ENCODE data around the gene ALB. TPM values are rescaled to one million over a fixed set of nuclear protein-coding genes. Genes with fewer than 3 reads are reported as not detected.

ALB gene
- polyA plus RNA-seq, 1 donor: 20.3 TPM

DNA sequence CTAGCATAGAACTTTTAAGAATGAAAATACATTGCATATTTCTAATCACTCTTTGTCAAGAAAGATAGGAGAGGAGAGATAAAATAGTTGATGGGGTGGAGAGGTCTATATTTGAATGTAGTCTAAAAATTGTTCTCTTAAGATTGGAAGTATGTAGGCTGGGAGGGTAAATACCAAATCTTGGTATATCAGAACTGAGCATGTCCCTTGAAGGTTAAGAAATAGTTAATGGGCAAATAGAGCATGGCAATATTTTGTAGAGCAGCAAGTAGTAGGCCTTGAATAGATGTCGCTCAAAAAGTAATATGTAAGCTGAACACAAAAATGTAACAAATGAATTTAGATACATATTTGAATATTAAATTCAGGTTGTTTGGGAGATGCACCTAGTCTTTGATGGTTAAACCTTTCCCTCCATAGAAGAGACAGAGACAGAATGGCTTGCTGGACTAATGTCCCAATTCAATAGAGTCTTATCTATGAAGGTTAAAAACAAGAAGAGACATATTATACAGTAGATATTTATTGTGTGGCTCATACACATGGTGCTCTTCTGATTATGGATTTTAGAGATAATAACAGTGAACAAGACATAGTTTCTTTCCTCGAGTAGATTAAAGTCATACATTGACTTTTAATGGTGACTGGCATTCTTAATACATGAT, 12.5 kb downstream of the ALB start:
- no peaks in the 10 kb centered on the region for H3K36me3 ChIP-seq (ENCODE audit: control insufficient read depth, insufficient read depth, low read length)
- DNase-seq: no peak
- no peak overlapping the region for H3K27ac ChIP-seq (ENCODE audit: low read length)
- no peak overlapping the region for H3K4me3 ChIP-seq (ENCODE audit: low read length)
- H3K9me3 ChIP-seq (ENCODE audit: control insufficient read depth, low read depth, low read length): no peaks in the 10 kb centered on the region
- WGBS (ENCODE audit: insufficient coverage, low lambda C conversion rate): 100% methylated on average over 1 of the region's 2 CpGs
- no peaks in the 10 kb centered on the region for H3K4me1 ChIP-seq (ENCODE audit: control insufficient read depth, insufficient read depth, low read length)
- H3K27me3 ChIP-seq (ENCODE audit: control insufficient read depth, insufficient read depth, low read length): no peaks in the 10 kb centered on the region

DNA sequence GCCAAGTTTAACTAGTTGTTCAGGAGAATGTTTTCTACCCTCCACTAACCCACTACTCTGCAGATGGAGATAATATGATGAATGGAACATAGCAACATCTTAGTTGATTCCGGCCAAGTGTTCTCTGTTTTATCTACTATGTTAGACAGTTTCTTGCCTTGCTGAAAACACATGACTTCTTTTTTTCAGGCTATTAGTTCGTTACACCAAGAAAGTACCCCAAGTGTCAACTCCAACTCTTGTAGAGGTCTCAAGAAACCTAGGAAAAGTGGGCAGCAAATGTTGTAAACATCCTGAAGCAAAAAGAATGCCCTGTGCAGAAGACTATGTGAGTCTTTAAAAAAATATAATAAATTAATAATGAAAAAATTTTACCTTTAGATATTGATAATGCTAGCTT, 13.3 kb downstream of the ALB start:
- no CpG with 5 or more reads among the region's 2 CpGs for WGBS (ENCODE audit: insufficient coverage, low lambda C conversion rate)
- Histone ChIP-seq H3K9me3 (ENCODE audit: control insufficient read depth, low read depth, low read length) (no peaks in the 10 kb centered on the region), H3K4me1 (ENCODE audit: control insufficient read depth, insufficient read depth, low read length) (no peaks in the 10 kb centered on the region), H3K36me3 (ENCODE audit: control insufficient read depth, insufficient read depth, low read length) (no peaks in the 10 kb centered on the region), H3K4me3 (ENCODE audit: low read length) (no peak overlapping the region), H3K27me3 (ENCODE audit: control insufficient read depth, insufficient read depth, low read length) (no peaks in the 10 kb centered on the region), H3K27ac (ENCODE audit: low read length) (no peak overlapping the region)
- DNase-seq: no peak

DNA sequence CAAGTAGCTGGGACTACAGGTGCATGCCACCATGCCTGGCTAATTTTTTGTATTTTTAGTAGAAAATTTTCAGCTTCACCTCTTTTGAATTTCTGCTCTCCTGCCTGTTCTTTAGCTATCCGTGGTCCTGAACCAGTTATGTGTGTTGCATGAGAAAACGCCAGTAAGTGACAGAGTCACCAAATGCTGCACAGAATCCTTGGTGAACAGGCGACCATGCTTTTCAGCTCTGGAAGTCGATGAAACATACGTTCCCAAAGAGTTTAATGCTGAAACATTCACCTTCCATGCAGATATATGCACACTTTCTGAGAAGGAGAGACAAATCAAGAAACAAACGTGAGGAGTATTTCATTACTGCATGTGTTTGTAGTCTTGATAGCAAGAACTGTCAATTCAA, 13.9 kb downstream of the ALB start:
- H3K4me3 ChIP-seq (ENCODE audit: low read length): no peak overlapping the region
- no peaks in the 10 kb centered on the region for H3K36me3 ChIP-seq (ENCODE audit: control insufficient read depth, insufficient read depth, low read length)
- WGBS (ENCODE audit: insufficient coverage, low lambda C conversion rate): no CpG with 5 or more reads among the region's 6 CpGs
- no peak for DNase-seq
- no peaks in the 10 kb centered on the region for H3K4me1 ChIP-seq (ENCODE audit: control insufficient read depth, insufficient read depth, low read length)
- no peak overlapping the region for H3K27ac ChIP-seq (ENCODE audit: low read length)
- H3K27me3 ChIP-seq (ENCODE audit: control insufficient read depth, insufficient read depth, low read length): no peaks in the 10 kb centered on the region
- H3K9me3 ChIP-seq (ENCODE audit: control insufficient read depth, low read depth, low read length): no peaks in the 10 kb centered on the region

DNA sequence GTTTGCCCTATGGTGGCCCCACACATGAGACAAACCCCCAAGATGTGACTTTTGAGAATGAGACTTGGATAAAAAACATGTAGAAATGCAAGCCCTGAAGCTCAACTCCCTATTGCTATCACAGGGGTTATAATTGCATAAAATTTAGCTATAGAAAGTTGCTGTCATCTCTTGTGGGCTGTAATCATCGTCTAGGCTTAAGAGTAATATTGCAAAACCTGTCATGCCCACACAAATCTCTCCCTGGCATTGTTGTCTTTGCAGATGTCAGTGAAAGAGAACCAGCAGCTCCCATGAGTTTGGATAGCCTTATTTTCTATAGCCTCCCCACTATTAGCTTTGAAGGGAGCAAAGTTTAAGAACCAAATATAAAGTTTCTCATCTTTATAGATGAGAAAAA, 14.6 kb downstream of the ALB start:
- Histone ChIP-seq H3K4me1 (ENCODE audit: control insufficient read depth, insufficient read depth, low read length) (no peaks in the 10 kb centered on the region), H3K9me3 (ENCODE audit: control insufficient read depth, low read depth, low read length) (no peaks in the 10 kb centered on the region), H3K4me3 (ENCODE audit: low read length) (no peak overlapping the region), H3K36me3 (ENCODE audit: control insufficient read depth, insufficient read depth, low read length) (no peaks in the 10 kb centered on the region), H3K27me3 (ENCODE audit: control insufficient read depth, insufficient read depth, low read length) (no peaks in the 10 kb centered on the region), H3K27ac (ENCODE audit: low read length) (no peak overlapping the region)
- no peak for DNase-seq
- WGBS (ENCODE audit: insufficient coverage, low lambda C conversion rate): no CpG with 5 or more reads among the region's 1 CpG

DNA sequence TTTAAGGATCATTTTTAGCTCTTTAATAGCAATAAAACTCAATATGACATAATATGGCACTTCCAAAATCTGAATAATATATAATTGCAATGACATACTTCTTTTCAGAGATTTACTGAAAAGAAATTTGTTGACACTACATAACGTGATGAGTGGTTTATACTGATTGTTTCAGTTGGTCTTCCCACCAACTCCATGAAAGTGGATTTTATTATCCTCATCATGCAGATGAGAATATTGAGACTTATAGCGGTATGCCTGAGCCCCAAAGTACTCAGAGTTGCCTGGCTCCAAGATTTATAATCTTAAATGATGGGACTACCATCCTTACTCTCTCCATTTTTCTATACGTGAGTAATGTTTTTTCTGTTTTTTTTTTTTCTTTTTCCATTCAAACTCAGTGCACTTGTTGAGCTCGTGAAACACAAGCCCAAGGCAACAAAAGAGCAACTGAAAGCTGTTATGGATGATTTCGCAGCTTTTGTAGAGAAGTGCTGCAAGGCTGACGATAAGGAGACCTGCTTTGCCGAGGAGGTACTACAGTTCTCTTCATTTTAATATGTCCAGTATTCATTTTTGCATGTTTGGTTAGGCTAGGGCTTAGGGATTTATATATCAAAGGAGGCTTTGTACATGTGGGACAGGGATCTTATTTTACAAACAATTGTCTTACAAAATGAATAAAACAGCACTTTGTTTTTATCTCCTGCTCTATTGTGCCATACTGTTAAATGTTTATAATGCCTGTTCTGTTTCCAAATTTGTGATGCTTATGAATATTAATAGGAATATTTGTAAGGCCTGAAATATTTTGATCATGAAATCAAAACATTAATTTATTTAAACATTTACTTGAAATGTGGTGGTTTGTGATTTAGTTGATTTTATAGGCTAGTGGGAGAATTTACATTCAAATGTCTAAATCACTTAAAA, 15.3 kb downstream of the ALB start:
- Histone ChIP-seq H3K4me1 (ENCODE audit: control insufficient read depth, insufficient read depth, low read length) (no peaks in the 10 kb centered on the region), H3K36me3 (ENCODE audit: control insufficient read depth, insufficient read depth, low read length) (no peaks in the 10 kb centered on the region), H3K9me3 (ENCODE audit: control insufficient read depth, low read depth, low read length) (no peaks in the 10 kb centered on the region), H3K27ac (ENCODE audit: low read length) (no peak overlapping the region), H3K27me3 (ENCODE audit: control insufficient read depth, insufficient read depth, low read length) (no peaks in the 10 kb centered on the region), H3K4me3 (ENCODE audit: low read length) (no peak overlapping the region)
- 63% methylated on average over 1 of the region's 7 CpGs for WGBS (ENCODE audit: insufficient coverage, low lambda C conversion rate)
- DNase-seq: no peak

DNA sequence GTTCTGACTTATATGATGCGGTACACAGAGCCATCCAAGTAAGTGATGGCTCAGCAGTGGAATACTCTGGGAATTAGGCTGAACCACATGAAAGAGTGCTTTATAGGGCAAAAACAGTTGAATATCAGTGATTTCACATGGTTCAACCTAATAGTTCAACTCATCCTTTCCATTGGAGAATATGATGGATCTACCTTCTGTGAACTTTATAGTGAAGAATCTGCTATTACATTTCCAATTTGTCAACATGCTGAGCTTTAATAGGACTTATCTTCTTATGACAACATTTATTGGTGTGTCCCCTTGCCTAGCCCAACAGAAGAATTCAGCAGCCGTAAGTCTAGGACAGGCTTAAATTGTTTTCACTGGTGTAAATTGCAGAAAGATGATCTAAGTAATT, 16.5 kb downstream of the ALB start:
- WGBS (ENCODE audit: insufficient coverage, low lambda C conversion rate): 80% methylated on average over 1 of the region's 2 CpGs
- Histone ChIP-seq H3K27me3 (ENCODE audit: control insufficient read depth, insufficient read depth, low read length) (no peaks in the 10 kb centered on the region), H3K36me3 (ENCODE audit: control insufficient read depth, insufficient read depth, low read length) (no peaks in the 10 kb centered on the region), H3K27ac (ENCODE audit: low read length) (no peak overlapping the region), H3K4me1 (ENCODE audit: control insufficient read depth, insufficient read depth, low read length) (no peaks in the 10 kb centered on the region), H3K9me3 (ENCODE audit: control insufficient read depth, low read depth, low read length) (no peaks in the 10 kb centered on the region), H3K4me3 (ENCODE audit: low read length) (no peak overlapping the region)
- no peak for DNase-seq

DNA sequence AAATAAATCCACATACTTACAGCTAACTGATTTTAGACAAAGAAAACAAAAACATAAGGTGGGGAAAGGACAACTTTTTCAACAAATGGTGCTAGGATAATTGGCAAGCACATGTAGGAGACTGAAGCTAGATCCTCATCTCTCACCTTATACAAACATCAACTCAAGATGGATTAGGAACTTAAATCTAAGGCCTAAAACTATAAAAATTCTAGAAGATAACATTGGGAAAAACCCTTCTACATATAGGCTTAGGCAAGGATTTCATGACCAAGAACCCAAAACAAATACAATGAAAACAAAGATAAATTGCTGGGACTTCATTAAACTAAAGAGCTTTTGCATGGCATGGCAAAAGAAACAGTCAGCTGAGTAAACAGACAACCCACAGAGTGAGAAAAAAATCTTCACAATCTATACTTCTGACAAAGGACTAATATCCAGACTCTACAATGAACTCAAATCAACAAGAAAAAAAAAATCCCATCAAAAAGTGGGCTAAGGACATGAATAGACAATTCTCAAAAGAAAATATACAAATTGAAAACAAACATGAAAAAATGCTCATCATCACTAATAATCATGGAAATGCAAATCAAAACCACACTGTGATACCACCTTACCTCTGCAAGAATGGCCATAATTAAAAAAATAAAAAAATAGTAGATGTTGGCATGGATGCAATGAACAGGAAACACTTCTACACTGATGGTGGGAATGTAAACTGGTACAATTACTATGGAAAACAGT, 17.8 kb downstream of the ALB start:
- Histone ChIP-seq H3K4me1 (ENCODE audit: control insufficient read depth, insufficient read depth, low read length) (no peaks in the 10 kb centered on the region), H3K9me3 (ENCODE audit: control insufficient read depth, low read depth, low read length) (no peaks in the 10 kb centered on the region), H3K27me3 (ENCODE audit: control insufficient read depth, insufficient read depth, low read length) (no peaks in the 10 kb centered on the region), H3K36me3 (ENCODE audit: control insufficient read depth, insufficient read depth, low read length) (no peaks in the 10 kb centered on the region), H3K4me3 (ENCODE audit: low read length) (no peak overlapping the region), H3K27ac (ENCODE audit: low read length) (no peak overlapping the region)
- no peak for DNase-seq

DNA sequence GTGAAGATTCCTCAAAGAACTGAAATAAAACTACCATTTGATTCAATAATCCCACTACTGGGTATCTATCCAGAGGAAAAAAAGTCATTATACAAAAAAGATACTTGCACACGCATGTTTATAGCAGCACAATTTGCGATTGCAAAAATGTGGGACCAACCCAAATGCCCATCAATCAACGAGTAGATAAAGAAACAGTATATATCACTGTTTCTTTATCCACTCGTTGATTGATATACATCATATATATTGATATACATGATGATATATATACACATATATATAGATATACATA, 18.3 kb downstream of the ALB start:
- no peaks in the 10 kb centered on the region for H3K4me1 ChIP-seq (ENCODE audit: control insufficient read depth, insufficient read depth, low read length)
- DNase-seq: no peak
- no peak overlapping the region for H3K4me3 ChIP-seq (ENCODE audit: low read length)
- H3K9me3 ChIP-seq (ENCODE audit: control insufficient read depth, low read depth, low read length): no peaks in the 10 kb centered on the region
- no peaks in the 10 kb centered on the region for H3K36me3 ChIP-seq (ENCODE audit: control insufficient read depth, insufficient read depth, low read length)
- WGBS (ENCODE audit: insufficient coverage, low lambda C conversion rate): 100% methylated on average over 2 of the region's 4 CpGs
- no peaks in the 10 kb centered on the region for H3K27me3 ChIP-seq (ENCODE audit: control insufficient read depth, insufficient read depth, low read length)
- H3K27ac ChIP-seq (ENCODE audit: low read length): no peak overlapping the region

DNA sequence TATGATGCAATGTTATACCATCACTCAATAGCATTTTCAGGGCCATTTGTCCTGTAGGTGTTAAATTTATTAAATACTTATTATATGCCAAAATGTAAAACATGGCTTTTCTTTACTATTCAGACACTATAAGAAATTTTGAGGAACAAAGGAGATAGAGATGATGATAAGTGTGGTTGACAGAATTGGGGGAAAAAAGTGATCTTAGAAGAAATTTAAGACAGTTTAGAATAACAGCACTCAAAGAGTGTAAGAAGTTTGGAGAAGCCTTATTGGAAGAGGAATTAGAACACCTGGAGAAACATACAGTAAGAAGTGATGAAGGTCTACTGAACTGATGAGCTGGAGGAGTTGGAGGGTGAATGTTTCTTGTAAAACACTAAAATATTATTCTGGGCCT, 19.1 kb downstream of the ALB start:
- no peaks in the 10 kb centered on the region for H3K9me3 ChIP-seq (ENCODE audit: control insufficient read depth, low read depth, low read length)
- H3K27me3 ChIP-seq (ENCODE audit: control insufficient read depth, insufficient read depth, low read length): no peaks in the 10 kb centered on the region
- H3K27ac ChIP-seq (ENCODE audit: low read length): no peak overlapping the region
- no peaks in the 10 kb centered on the region for H3K36me3 ChIP-seq (ENCODE audit: control insufficient read depth, insufficient read depth, low read length)
- no peak overlapping the region for H3K4me3 ChIP-seq (ENCODE audit: low read length)
- no peak for DNase-seq
- H3K4me1 ChIP-seq (ENCODE audit: control insufficient read depth, insufficient read depth, low read length): no peaks in the 10 kb centered on the region

DNA sequence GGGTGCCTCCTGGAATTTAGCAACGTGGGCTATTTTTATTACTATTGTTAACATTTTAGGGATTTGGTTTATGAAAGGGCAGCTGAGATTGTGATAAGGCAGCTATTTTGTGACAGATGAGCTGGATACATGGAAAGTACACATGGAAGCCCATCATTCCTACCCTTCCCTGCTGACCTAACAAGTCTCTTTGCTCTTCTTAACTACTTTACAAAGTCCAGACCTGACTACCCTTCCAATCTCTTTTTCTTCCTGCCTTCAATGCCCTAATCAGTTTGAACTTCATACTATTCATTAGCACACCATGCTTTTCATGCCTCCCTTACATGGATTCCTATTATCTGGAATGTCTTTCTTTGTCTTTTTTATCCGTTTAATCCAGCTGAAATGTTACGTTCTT, 22.6 kb downstream of the ALB start:
- Histone ChIP-seq H3K27ac (ENCODE audit: low read length) (no peak overlapping the region), H3K4me1 (ENCODE audit: control insufficient read depth, insufficient read depth, low read length) (peaks cover 2% of the 10 kb centered on the region), H3K27me3 (ENCODE audit: control insufficient read depth, insufficient read depth, low read length) (no peaks in the 10 kb centered on the region), H3K4me3 (ENCODE audit: low read length) (no peak overlapping the region), H3K9me3 (ENCODE audit: control insufficient read depth, low read depth, low read length) (no peaks in the 10 kb centered on the region), H3K36me3 (ENCODE audit: control insufficient read depth, insufficient read depth, low read length) (no peaks in the 10 kb centered on the region)
- peak; percentile 16 to 56 for DNase-seq
- WGBS (ENCODE audit: insufficient coverage, low lambda C conversion rate): 53% methylated on average over 3 of the region's 3 CpGs
